BLaER1 (cell line): Measurements from ENCODE around the gene LCE4A.

ENCODE experiments used
- H3K27ac ChIP-seq: shearing (Covaris generic); formaldehyde crosslinking; 2 replicates; pipeline ENCODE4 v1.8.1; 2022
- H3K27me3 ChIP-seq: shearing (Covaris generic); formaldehyde crosslinking; 2 replicates; pipeline ENCODE4 v1.8.1; 2022
- H3K36me3 ChIP-seq: shearing (Covaris generic); formaldehyde crosslinking; 2 replicates; pipeline ENCODE4 v1.8.1; 2022
- H3K4me1 ChIP-seq: shearing (Covaris generic); formaldehyde crosslinking; 2 replicates; pipeline ENCODE4 v1.8.1; 2022
- H3K4me2 ChIP-seq: shearing (Covaris generic); formaldehyde crosslinking; 2 replicates; pipeline ENCODE4 v1.8.1; 2022
- H3K4me3 ChIP-seq: shearing (Covaris generic); formaldehyde crosslinking; 2 replicates; pipeline ENCODE4 v1.8.1; 2022
- H3K9ac ChIP-seq: shearing (Covaris generic); formaldehyde crosslinking; 2 replicates; pipeline ENCODE4 v1.8.1; 2022
- H3K9me3 ChIP-seq: shearing (Covaris generic); formaldehyde crosslinking; 2 replicates; pipeline ENCODE4 v1.8.1; 2022
- H4K20me1 ChIP-seq: shearing (Covaris generic); formaldehyde crosslinking; 2 replicates; pipeline ENCODE4 v1.8.1; 2022
- Cebpa-rat ChIP-seq: shearing (Covaris generic); IDR thresholded peaks from 2 replicates; pipeline ENCODE4 v1.8.1; 2022

LCE4A gene

DNA sequence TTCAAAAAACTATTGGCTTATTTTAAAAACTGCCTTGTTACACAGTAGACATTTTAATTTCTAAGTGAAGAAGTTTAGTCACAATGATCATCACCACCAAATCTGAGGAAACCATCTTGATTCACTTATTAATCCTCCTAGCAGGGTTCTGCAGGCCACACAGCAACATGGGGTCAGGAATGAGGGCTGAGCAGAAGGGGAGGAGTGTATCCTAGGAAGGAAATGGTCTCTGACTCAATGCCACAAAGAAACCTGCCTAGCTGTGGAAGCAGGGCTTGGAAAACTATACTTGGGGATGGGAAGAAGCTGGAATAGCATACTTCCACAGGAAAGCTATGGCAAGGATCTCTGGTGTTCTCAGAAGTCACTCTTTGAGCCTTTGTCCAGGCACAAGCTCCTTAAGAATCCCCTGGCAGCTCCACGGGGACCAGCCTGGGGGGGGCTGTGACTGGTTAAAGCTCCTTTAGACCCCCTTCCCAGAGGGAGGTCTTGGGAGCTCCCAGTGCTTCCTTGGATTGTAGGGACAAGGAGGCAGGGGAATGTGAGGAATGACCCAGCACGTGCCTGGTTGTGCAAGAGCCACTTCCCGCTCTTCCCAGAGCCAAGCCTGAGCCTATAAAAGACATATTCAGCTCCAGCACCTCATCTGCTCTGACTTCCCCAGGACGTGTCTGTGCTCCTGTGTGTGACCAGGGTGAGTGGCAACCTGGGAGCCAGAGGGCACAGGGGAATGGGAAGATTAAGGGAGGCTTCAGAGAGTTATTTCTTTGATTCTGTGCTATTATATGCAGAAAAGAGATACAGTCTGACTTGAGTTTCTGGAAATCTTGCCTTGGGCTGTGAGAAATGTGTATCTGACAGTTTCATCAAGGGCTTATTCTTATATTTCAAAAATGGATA lies 10.0 kb upstream of the LCE4A start, which contains the start of gene LCE2A:
TSS of gene LCE2A (plus strand) at position 645 of the 900 bp plus-strand sequence. CDS start 557 bp downstream, outside the sequence.
- Histone ChIP-seq H3K4me3 (no peak within 1 kb of the TSS), H3K27ac (no peak within 1 kb of the TSS), H4K20me1 (no peaks in the 10 kb centered on the region), H3K9ac (no peak within 1 kb of the TSS), H3K4me2 (no peak within 1 kb of the TSS), H3K9me3 (no peaks in the 10 kb centered on the region; the same call in 1 of the 2 replicates), H3K36me3 (no peaks in the 10 kb centered on the region), H3K4me1 (peaks cover 14% of the 10 kb centered on the region), H3K27me3 (no peaks in the 10 kb centered on the region)
- TF ChIP-seq Cebpa-rat, result no peak

DNA sequence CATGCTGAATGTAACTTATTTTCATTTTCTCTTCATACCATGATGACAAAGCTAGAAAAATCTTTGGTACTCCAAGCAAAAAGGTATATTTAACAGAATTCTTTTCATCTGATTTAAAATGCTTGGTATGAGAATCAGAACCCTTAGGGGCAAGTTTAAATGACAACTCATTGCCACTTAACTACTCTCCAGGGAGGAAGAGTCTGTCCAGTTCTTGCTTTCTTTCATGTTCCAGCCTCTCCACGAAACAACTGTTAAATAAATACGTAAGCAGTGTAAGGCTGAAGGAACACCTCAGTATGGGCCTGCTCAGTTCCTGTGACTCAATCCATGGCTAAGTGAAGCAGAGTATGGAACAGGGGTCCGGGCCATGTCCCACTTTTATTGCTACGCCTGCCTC lies 8.2 kb upstream of the LCE4A start:
- H3K27ac ChIP-seq, result no peak overlapping the region
- H4K20me1 ChIP-seq, result no peaks in the 10 kb centered on the region
- no peaks in the 10 kb centered on the region for H3K9me3 ChIP-seq
- no peak overlapping the region for H3K4me3 ChIP-seq
- no peak overlapping the region; the same call in 1 of the 2 replicates for H3K9ac ChIP-seq
- H3K4me1 ChIP-seq, result peaks cover 14% of the 10 kb centered on the region
- no peak for TF ChIP-seq Cebpa-rat
- H3K36me3 ChIP-seq, result no peaks in the 10 kb centered on the region
- H3K27me3 ChIP-seq, result no peaks in the 10 kb centered on the region
- peak overlapping the region; percentile 58 for H3K4me2 ChIP-seq

DNA sequence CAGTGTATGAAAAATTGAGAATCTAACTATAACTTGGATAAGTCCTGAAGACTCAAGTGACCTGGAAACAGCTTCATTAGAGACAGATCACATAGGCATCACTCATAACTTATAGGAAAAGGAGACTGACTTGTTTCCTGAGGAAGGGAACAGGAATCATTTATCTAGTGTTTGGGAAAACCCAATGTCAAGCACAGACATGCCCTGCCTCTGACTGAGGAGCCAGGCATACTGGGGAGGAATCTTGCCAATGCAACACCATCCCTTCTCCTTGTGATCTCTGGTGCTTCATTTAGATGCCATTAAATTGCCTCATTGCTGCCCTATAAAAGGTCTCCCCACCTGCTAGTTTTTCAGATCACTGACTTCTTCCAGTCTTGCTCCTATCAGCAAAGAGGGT lies 10.3 kb downstream of the LCE4A start:
- peaks cover 8% of the 10 kb centered on the region; the same call in 1 of the 2 replicates for H3K9me3 ChIP-seq
- no peak for TF ChIP-seq Cebpa-rat
- H3K4me2 ChIP-seq, result no peak overlapping the region
- H3K36me3 ChIP-seq, result no peaks in the 10 kb centered on the region
- no peak overlapping the region for H3K27ac ChIP-seq
- no peaks in the 10 kb centered on the region for H4K20me1 ChIP-seq
- no peak overlapping the region for H3K4me3 ChIP-seq
- H3K4me1 ChIP-seq, result no peaks in the 10 kb centered on the region
- H3K27me3 ChIP-seq, result no peaks in the 10 kb centered on the region
- H3K9ac ChIP-seq, result no peak overlapping the region

DNA sequence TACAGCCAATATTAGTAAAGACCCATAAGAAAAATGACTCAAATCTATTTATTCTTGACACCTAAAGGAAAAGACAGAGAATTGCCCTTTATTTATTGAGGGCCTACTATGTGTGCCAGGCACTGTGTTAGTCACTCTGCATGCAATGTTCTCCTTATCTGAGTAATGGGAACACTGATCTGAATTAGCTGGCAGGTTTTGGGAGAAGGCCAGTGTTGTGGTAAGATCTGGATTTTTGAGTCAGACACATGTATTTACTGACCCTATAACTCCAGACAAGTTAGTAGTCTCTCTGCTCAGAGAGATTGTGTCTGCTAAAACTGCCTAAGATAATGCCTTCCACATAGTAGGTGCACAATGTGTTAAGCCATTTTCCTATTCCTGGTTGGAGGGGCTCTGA lies 17.3 kb downstream of the LCE4A start:
- no peak for TF ChIP-seq Cebpa-rat
- H3K4me1 ChIP-seq, result no peaks in the 10 kb centered on the region
- no peak overlapping the region for H3K9ac ChIP-seq
- no peaks in the 10 kb centered on the region for H3K27me3 ChIP-seq
- H3K9me3 ChIP-seq, result no peaks in the 10 kb centered on the region
- no peak overlapping the region for H3K4me3 ChIP-seq
- H3K36me3 ChIP-seq, result no peaks in the 10 kb centered on the region
- H4K20me1 ChIP-seq, result no peaks in the 10 kb centered on the region
- H3K27ac ChIP-seq, result no peak overlapping the region
- no peak overlapping the region for H3K4me2 ChIP-seq

DNA sequence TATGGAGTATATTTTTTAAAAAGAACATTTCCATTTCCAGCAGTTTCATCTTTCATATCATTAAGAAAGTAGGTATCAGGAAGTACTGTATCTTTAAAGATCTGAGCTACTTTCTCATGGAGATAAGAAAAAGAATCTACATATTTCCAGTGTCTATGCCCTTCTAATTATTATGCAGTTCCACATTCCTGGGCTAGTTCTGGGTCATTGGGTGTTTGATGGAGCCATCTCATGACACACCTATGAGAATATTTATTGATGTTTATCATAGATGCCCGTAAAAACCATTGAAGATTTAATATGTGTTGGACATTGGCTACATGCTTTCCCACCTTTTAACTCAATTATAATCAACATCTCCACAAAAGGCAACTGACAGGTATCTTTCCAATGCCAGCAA lies 21.0 kb downstream of the LCE4A start:
- Histone ChIP-seq H3K36me3 (no peaks in the 10 kb centered on the region), H3K4me1 (no peaks in the 10 kb centered on the region), H3K27ac (no peak overlapping the region), H4K20me1 (no peaks in the 10 kb centered on the region), H3K4me3 (no peak overlapping the region), H3K9me3 (no peaks in the 10 kb centered on the region), H3K4me2 (no peak overlapping the region), H3K27me3 (no peaks in the 10 kb centered on the region), H3K9ac (no peak overlapping the region)
- TF ChIP-seq Cebpa-rat, result no peak

DNA sequence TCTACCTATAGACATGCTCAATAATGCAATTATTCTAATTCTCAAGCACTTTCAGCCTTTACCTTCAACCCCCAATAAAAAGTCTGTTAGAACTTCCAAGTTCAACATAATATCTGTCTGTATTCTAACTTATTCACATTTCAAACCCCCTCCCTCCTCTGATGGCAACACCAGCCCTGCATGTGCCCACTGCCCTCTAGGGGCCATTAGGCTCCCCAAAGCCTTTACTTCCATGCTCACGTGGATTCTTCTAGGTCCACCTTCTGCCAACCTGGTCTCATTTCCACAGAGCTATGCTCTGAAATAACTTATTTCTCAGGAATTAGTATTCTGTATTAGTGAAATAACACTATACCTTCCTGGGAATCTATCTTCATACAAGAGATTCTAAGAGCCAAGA lies 27.7 kb downstream of the LCE4A start:
- no peaks in the 10 kb centered on the region; the same call in 1 of the 2 replicates for H3K4me1 ChIP-seq
- H3K4me2 ChIP-seq, result no peak overlapping the region
- no peaks in the 10 kb centered on the region for H3K27me3 ChIP-seq
- no peak overlapping the region for H3K9ac ChIP-seq
- H3K27ac ChIP-seq, result no peak overlapping the region
- no peak overlapping the region for H3K4me3 ChIP-seq
- no peak for TF ChIP-seq Cebpa-rat
- no peaks in the 10 kb centered on the region for H4K20me1 ChIP-seq
- H3K36me3 ChIP-seq, result no peaks in the 10 kb centered on the region
- no peaks in the 10 kb centered on the region for H3K9me3 ChIP-seq

DNA sequence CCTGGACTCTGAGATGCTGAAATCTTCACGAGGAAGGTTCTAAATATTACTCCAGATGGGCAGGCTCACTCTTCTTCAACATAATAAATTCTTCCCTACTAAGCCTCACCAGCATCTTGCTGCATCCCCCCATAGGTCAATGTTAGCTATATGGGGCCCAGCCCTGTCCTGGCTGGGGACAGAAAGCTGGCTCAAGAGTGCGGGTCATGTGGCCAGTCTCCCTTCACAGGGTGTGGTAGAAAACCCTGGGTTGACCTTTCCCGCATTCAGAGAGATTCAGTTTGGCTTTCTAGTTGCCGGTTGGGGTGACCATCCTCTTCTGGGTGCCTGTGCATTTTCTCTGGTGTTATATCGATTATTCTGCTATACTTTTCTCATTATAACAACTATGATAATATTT lies 30.0 kb downstream of the LCE4A start:
- Histone ChIP-seq H3K9me3 (no peaks in the 10 kb centered on the region), H3K36me3 (no peaks in the 10 kb centered on the region), H3K27ac (no peak overlapping the region), H4K20me1 (no peaks in the 10 kb centered on the region), H3K27me3 (no peaks in the 10 kb centered on the region), H3K9ac (no peak overlapping the region), H3K4me2 (no peak overlapping the region), H3K4me3 (no peak overlapping the region), H3K4me1 (no peaks in the 10 kb centered on the region; the same call in 1 of the 2 replicates)
- TF ChIP-seq Cebpa-rat, result no peak

DNA sequence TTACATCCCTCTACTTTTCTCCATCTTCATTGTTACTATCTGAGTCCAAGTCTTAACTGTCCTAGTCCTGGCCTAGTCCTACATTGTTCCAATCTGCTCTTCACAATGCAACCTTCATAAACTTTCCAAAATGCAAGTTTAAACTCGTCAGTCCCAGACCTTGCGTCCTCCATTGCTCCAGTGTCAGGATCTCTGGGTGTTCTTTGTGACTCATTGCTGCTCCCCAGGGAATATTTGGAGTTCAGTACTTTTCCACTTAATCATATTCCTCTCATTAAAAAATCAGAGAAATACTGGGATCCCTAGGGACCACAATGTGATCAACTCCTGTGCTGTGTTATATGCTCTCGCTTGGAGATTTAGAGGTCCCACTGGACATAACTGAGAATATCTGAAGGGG lies 31.9 kb downstream of the LCE4A start:
- no peak for TF ChIP-seq Cebpa-rat
- no peak overlapping the region for H3K27ac ChIP-seq
- no peaks in the 10 kb centered on the region for H4K20me1 ChIP-seq
- no peaks in the 10 kb centered on the region for H3K27me3 ChIP-seq
- no peaks in the 10 kb centered on the region for H3K36me3 ChIP-seq
- H3K4me1 ChIP-seq, result no peaks in the 10 kb centered on the region; the same call in 1 of the 2 replicates
- H3K4me2 ChIP-seq, result no peak overlapping the region
- no peak overlapping the region for H3K4me3 ChIP-seq
- H3K9me3 ChIP-seq, result no peaks in the 10 kb centered on the region
- no peak overlapping the region for H3K9ac ChIP-seq

DNA sequence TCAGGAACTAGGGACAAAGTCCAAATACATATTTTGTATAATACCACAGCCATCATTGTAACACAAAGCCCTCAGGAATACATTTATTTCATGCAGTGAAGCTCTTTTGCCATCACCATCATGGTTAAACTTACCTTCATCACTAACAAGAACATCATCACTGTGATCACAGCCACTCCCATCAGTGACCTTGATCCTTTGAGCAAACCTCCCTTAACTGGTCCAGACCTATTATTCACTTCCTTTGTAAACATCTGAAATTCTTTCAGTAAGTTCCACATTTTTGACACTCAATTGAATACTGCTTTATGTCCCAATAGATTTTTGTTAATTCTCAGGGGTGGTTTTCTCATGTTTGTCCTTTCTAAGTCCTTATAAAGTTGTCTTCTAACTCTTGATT lies 33.7 kb downstream of the LCE4A start:
- H3K27me3 ChIP-seq, result no peaks in the 10 kb centered on the region
- no peak for TF ChIP-seq Cebpa-rat
- H3K36me3 ChIP-seq, result no peaks in the 10 kb centered on the region
- no peaks in the 10 kb centered on the region; the same call in 1 of the 2 replicates for H3K4me1 ChIP-seq
- H3K4me2 ChIP-seq, result no peak overlapping the region
- no peak overlapping the region for H3K9ac ChIP-seq
- H4K20me1 ChIP-seq, result no peaks in the 10 kb centered on the region
- H3K4me3 ChIP-seq, result no peak overlapping the region
- no peak overlapping the region for H3K27ac ChIP-seq
- no peaks in the 10 kb centered on the region for H3K9me3 ChIP-seq

DNA sequence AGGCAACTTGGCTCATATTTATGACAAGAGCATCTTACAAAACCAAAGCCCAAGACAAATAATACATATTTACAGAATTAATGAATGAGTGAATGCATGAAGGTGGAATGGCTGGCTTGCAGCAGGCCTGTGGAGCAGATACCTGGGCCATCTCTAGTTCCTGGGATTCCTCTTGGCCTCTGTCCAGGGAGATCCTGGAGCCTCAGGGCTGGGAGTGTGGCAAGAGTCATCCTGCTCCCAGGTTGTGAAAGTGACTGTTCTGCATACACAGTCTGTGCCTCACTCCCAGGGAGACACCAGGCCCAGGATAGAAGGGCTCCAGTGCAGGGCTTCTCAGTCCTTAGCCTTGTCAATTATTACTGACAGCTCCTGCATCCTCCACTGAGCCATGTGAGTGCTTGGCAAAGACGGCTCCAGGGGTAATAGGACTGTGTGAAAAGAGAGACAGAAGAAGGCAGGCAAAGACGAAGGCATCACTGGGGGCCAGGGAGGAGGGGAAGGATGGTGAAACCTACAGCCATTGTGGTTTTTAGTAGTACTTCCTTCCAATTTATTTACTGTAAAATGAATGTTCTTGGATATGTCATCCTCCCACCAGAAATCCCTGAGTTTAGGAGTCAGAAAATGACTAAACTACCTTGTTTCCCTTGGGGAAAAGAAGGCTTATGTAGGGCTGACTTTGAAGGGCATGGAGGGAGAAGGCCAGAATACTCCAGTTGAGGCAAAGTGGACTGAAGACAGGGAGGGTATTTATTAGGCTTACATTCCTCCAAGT lies 35.6 kb downstream of the LCE4A start:
- H3K9me3 ChIP-seq, result no peaks in the 10 kb centered on the region
- TF ChIP-seq Cebpa-rat, result no peak
- no peaks in the 10 kb centered on the region for H4K20me1 ChIP-seq
- H3K4me2 ChIP-seq, result no peak overlapping the region
- no peaks in the 10 kb centered on the region; the same call in 1 of the 2 replicates for H3K4me1 ChIP-seq
- no peak overlapping the region for H3K27ac ChIP-seq
- no peaks in the 10 kb centered on the region for H3K36me3 ChIP-seq
- H3K27me3 ChIP-seq, result no peaks in the 10 kb centered on the region
- H3K4me3 ChIP-seq, result no peak overlapping the region
- no peak overlapping the region for H3K9ac ChIP-seq
